ENCODE results near the gene RAB7B.

GRCh38 chr1:206036663-206037455, 33.7 kb upstream of the RAB7B start:
- no peak for TF ChIP-seq EZH2 (IDR thresholded peaks at IDR 0.05; ENCODE audit: borderline replicate concordance, low read length)
- no peak for TF ChIP-seq CTCF (conservative IDR thresholded peaks at IDR 0.05 in 1 of 2, IDR thresholded peaks at IDR 0.05 in 1 of 2; ENCODE audit: extremely low read depth in 1 of 2, insufficient read depth in 1 of 2, low read depth in 1 of 2, low read length in 2 of 2)
